Spleen (tissue), 7 donors: ENCODE measurements around the gene ANAPC7.

Experiments used
- POLR2A ChIP-seq, 3 donors: fragments of 450-650 bp; IDR thresholded peaks; one replicate each; pipeline ENCODE4 v1.5.1; 2017; ENCODE audit warnings: antibody characterized with exemption in 3 of 3, mild to moderate bottlenecking in 1 of 3
- POLR2AphosphoS5 ChIP-seq, 3 donors: sonication (generic); formaldehyde crosslinking; IDR thresholded peaks; one replicate each; pipeline ENCODE4 v1.5.1; 2017; ENCODE audit warnings: antibody characterized with exemption in 3 of 3
- TF ChIP-seq, protein P1 (sequence below), 11 experiments: fragments of 200-600 bp in 7 of 11; fragments of 450-650 bp in 4 of 11; sonication (generic) in 4 of 11; IDR thresholded peaks in 8 of 11; conservative IDR thresholded peaks in 3 of 11; 1 replicate in 7 of 11; 2 replicates in 4 of 11; pipeline versions ENCODE4 v1.4.0 to v1.8.0; 2016 to 2021; ENCODE audit warnings: antibody characterized with exemption in 11 of 11, inconsistent platforms in 4 of 11, mild to moderate bottlenecking in 1 of 11
- donor health status: DM: no; HTN: no; CAD: no; lungs with moderate emphysema.
- donor health status: DM: no; HTN: no; CAD: no.
- donor health status: DM: no; HTN: no; CAD: no.

DNA sequence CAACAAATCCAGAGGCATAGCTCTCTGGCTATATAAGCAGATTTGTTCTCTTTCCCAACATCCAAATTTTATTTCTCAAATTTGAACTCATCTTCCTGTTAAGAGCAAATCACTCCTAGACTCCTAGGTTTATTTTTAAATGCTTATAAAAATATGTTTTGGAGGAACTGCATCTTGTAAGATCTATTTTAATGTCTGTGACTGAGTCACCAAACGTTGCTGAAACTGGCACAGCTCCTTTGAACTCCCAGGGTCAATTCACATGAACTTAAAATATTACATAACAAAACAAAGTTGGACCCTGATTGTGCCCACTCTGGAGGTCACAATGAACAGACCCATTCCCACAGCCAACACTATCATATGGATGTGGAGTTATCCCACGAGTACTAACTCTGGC lies 23.9 kb downstream of the ANAPC7 start:
- TF ChIP-seq, protein P1, sequence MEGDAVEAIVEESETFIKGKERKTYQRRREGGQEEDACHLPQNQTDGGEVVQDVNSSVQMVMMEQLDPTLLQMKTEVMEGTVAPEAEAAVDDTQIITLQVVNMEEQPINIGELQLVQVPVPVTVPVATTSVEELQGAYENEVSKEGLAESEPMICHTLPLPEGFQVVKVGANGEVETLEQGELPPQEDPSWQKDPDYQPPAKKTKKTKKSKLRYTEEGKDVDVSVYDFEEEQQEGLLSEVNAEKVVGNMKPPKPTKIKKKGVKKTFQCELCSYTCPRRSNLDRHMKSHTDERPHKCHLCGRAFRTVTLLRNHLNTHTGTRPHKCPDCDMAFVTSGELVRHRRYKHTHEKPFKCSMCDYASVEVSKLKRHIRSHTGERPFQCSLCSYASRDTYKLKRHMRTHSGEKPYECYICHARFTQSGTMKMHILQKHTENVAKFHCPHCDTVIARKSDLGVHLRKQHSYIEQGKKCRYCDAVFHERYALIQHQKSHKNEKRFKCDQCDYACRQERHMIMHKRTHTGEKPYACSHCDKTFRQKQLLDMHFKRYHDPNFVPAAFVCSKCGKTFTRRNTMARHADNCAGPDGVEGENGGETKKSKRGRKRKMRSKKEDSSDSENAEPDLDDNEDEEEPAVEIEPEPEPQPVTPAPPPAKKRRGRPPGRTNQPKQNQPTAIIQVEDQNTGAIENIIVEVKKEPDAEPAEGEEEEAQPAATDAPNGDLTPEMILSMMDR (IDR thresholded peaks at IDR 0.05 in 8 of 11, conservative IDR thresholded peaks at IDR 0.05 in 3 of 11) = no peak
- no peak for TF ChIP-seq POLR2A (IDR thresholded peaks at IDR 0.05)
- no peak for TF ChIP-seq POLR2AphosphoS5 (IDR thresholded peaks at IDR 0.05)
